ENCODE results near the gene NPHS2. TPM values are rescaled to one million over a fixed set of nuclear protein-coding genes. Genes with fewer than 3 reads are reported as not detected.

NPHS2 gene
- total and polyA plus RNA-seq, 9 donors: 0.10 to 1.0 TPM; not detected in 7

GRCh38 chr1:179576509-179576908 is 761 bp upstream of the NPHS2 start:
- H3K27me3 ChIP-seq: no peaks in the 10 kb centered on the region
- H3K4me3 ChIP-seq: no peak overlapping the region
- intact Hi-C loops (cut with DNase I): no loop called here

GRCh38 chr1:179558078-179558477 is 17.7 kb downstream of the NPHS2 start:
- TF ChIP-seq POLR2A (IDR thresholded peaks at IDR 0.05): no peak
- TF ChIP-seq EP300 (IDR thresholded peaks at IDR 0.05): no peak
- TF ChIP-seq, protein P1, sequence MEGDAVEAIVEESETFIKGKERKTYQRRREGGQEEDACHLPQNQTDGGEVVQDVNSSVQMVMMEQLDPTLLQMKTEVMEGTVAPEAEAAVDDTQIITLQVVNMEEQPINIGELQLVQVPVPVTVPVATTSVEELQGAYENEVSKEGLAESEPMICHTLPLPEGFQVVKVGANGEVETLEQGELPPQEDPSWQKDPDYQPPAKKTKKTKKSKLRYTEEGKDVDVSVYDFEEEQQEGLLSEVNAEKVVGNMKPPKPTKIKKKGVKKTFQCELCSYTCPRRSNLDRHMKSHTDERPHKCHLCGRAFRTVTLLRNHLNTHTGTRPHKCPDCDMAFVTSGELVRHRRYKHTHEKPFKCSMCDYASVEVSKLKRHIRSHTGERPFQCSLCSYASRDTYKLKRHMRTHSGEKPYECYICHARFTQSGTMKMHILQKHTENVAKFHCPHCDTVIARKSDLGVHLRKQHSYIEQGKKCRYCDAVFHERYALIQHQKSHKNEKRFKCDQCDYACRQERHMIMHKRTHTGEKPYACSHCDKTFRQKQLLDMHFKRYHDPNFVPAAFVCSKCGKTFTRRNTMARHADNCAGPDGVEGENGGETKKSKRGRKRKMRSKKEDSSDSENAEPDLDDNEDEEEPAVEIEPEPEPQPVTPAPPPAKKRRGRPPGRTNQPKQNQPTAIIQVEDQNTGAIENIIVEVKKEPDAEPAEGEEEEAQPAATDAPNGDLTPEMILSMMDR (IDR thresholded peaks at IDR 0.05): no peak
- H3K36me3 ChIP-seq: no peaks in the 10 kb centered on the region
- WGBS, 3 donors: 90 to 97% (median 91%) methylated on average over 1 of the region's 1 CpG
- intact Hi-C loops (cut with DNase I): no loop called here
- DNase-seq: no peak
- H3K27ac ChIP-seq: no peak overlapping the region
- no peak overlapping the region for H3K4me3 ChIP-seq
- H3K27me3 ChIP-seq: no peaks in the 10 kb centered on the region
- H3K9me3 ChIP-seq: no peaks in the 10 kb centered on the region
- no peaks in the 10 kb centered on the region for H3K4me1 ChIP-seq (ENCODE audit: insufficient read depth)

More at GRCh38 chr1:179576509-179576908, 761 bp upstream of the NPHS2 start:
- no peaks in the 10 kb centered on the region for H3K4me1 ChIP-seq (ENCODE audit: insufficient read depth)
- H3K9me3 ChIP-seq: no peaks in the 10 kb centered on the region
- DNase-seq: no peak
- no peaks in the 10 kb centered on the region for H3K36me3 ChIP-seq
- H3K27ac ChIP-seq: no peak overlapping the region
- TF ChIP-seq EP300 (IDR thresholded peaks at IDR 0.05) (no peak), POLR2A (IDR thresholded peaks at IDR 0.05) (no peak)
- 43 to 50% (median 46%) methylated on average over 5 of the region's 5 CpGs for WGBS, 3 donors

- TF ChIP-seq, protein P1 (IDR thresholded peaks at IDR 0.05): no peak
- no peak for TF ChIP-seq EP300 (IDR thresholded peaks at IDR 0.05)
- TF ChIP-seq POLR2A (IDR thresholded peaks at IDR 0.05): no peak
- Histone ChIP-seq H3K9me3 (no peaks in the 10 kb centered on the region), H3K27ac (no peak overlapping the region), H3K27me3 (no peaks in the 10 kb centered on the region), H3K36me3 (no peaks in the 10 kb centered on the region), H3K4me1 (ENCODE audit: insufficient read depth) (no peaks in the 10 kb centered on the region), H3K4me3 (no peak overlapping the region)
- no peak for DNase-seq
- intact Hi-C loops (cut with DNase I): no loop called here
These were observed 21.3 kb downstream of the NPHS2 start for GRCh38 chr1:179554427-179554826.

DNA sequence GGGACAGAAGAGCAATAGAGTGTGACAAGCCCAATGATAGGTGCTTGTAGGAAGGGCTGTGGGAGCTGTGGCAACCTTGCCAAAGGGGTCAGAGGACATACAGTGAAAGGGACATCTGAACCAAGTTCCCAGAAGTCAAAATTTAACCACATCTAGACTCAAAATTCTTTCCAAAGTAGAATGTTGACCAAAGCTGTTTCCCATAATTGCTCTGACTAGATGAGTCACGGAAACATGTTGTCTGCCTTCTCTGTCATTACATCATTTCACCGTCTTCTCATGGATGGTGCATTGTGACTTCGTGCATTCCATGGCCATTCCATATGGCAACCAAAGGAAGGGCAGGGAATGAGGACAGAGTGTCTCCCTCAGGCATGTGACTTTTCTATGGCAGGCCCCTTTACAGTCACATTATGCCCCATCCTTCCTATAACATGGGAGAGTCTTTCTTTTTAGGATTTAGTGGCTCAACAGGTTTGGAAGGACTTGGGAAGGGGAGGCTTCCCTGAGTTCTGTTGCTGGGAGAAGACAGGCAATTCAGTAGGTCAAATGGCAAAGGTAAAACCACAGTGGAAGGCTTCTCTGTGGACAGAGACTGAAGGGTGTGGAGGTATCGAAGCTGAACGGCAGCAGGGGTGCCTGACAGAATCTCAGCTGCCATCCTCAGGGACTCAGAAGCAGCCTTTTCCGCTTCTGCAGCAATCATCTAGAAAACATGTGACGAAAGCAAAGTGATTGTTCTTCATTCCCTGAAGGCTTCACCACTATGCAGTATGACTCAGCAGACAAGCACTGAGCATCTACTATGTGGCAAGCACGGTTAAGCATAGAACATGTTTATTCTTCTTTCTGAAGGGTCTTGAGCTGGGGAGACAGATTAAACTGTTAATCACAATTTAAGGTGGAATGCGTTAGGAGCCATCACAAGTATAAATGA is 24.7 kb downstream of the NPHS2 start:
- 61 to 70% (median 65%) methylated on average over 9 of the region's 9 CpGs for WGBS, 3 donors
- DNase-seq: no peak
- Histone ChIP-seq H3K4me3 (no peak overlapping the region), H3K36me3 (no peaks in the 10 kb centered on the region), H3K9me3 (no peaks in the 10 kb centered on the region), H3K27ac (no peak overlapping the region), H3K27me3 (no peaks in the 10 kb centered on the region), H3K4me1 (ENCODE audit: insufficient read depth) (no peaks in the 10 kb centered on the region)
- TF ChIP-seq POLR2A (IDR thresholded peaks at IDR 0.05) (no peak), EP300 (IDR thresholded peaks at IDR 0.05) (no peak)
- TF ChIP-seq, protein P1 (IDR thresholded peaks at IDR 0.05): no peak
- intact Hi-C loops (cut with DNase I): no loop called here

- H3K4me3 ChIP-seq: no peak overlapping the region
- H3K4me1 ChIP-seq (ENCODE audit: insufficient read depth): no peaks in the 10 kb centered on the region
- H3K27ac ChIP-seq: no peak overlapping the region
- H3K9me3 ChIP-seq: no peaks in the 10 kb centered on the region
- no peak for DNase-seq
- TF ChIP-seq EP300 (IDR thresholded peaks at IDR 0.05) (no peak), POLR2A (IDR thresholded peaks at IDR 0.05) (no peak)
- TF ChIP-seq, protein P1 (IDR thresholded peaks at IDR 0.05): no peak
- H3K27me3 ChIP-seq: no peaks in the 10 kb centered on the region
- 89 to 93% (median 92%) methylated on average over 2 of the region's 2 CpGs for WGBS, 3 donors
- intact Hi-C loops (cut with DNase I): no loop called here
- H3K36me3 ChIP-seq: no peaks in the 10 kb centered on the region
These were observed 26.4 kb downstream of the NPHS2 start for GRCh38 chr1:179549368-179549700.

Data from ovary (tissue), 9 donors.